Tibial nerve (tissue), 4 donors: ENCODE results near the gene PEF1. TPM values are rescaled to one million over a fixed set of nuclear protein-coding genes. Genes with fewer than 3 reads are reported as not detected.

ENCODE experiments used
- DNase-seq, 2 donors: peaks; one replicate each; pipeline ENCODE4 v3.0.0-alpha.2; 2019; ENCODE audit warnings: low spot score in 2 of 2
- H3K27ac ChIP-seq, 4 donors: fragments of 200-600 bp; sonication (generic) in 3 of 4; one replicate each; pipeline ENCODE4 v1.5.1; 2017 to 2019; ENCODE audit warnings: mild to moderate bottlenecking in 1 of 4
- H3K27me3 ChIP-seq, 2 donors: fragments of 200-600 bp; sonication (generic) in 1 of 2; one replicate each; pipeline versions ENCODE4 v1.5.1 to v1.6.0; 2017 to 2019
- H3K36me3 ChIP-seq, 3 donors: fragments of 200-600 bp; sonication (generic); one replicate each; pipeline ENCODE4 v1.5.1; 2018 to 2019
- H3K4me1 ChIP-seq, 4 donors: fragments of 200-600 bp; sonication (generic) in 3 of 4; one replicate each; pipeline ENCODE4 v1.5.1; 2017 to 2019
- H3K4me3 ChIP-seq, 4 donors: fragments of 200-600 bp; sonication (generic) in 3 of 4; one replicate each; pipeline ENCODE4 v1.5.1; 2017 to 2019; ENCODE audit warnings: mild to moderate bottlenecking in 1 of 4, moderate library complexity in 1 of 4
- H3K9me3 ChIP-seq, 4 donors: fragments of 200-600 bp; sonication (generic) in 3 of 4; one replicate each; pipeline ENCODE4 v1.5.1; 2017 to 2019
- CTCF ChIP-seq, 5 experiments: fragments of 200-600 bp in 3 of 5; fragments of 450-650 bp in 2 of 5; sonication (generic) in 3 of 5; IDR thresholded peaks; one replicate each; pipeline ENCODE4 v1.5.1; 2016 to 2019; ENCODE audit warnings: antibody characterized with exemption in 5 of 5, mild to moderate bottlenecking in 3 of 5, moderate library complexity in 2 of 5
- EP300 ChIP-seq, 2 donors: sonication (generic); formaldehyde crosslinking; IDR thresholded peaks; one replicate each; pipeline ENCODE4 v1.6.1; 2017; ENCODE audit warnings: antibody characterized with exemption in 2 of 2, mild to moderate bottlenecking in 1 of 2
- POLR2A ChIP-seq, 2 donors: fragments of 450-650 bp; IDR thresholded peaks; one replicate each; pipeline ENCODE4 v1.6.1; 2017; ENCODE audit warnings: antibody characterized with exemption in 2 of 2, mild to moderate bottlenecking in 2 of 2, moderate library complexity in 2 of 2
- WGBS, 2 donors: methylation state at CpG; one replicate each; pipeline ENCODE4 v1.1.5; 2018; 5-methylcytosine and 5-hydroxymethylcytosine counted together
- total RNA-seq, 4 donors: library from RNA; depleted of rRNA; stranded (reverse); fragments of >200 nt; gene quantifications; one replicate each; pipeline ENCODE4 v1.1.0, GENCODE V29; 2016

Gene PEF1
- total RNA-seq, 4 donors from 2014 or later: 62.5 to 108 (median 89.7) TPM

GRCh38 chr1:31662463-31662862 is 17.8 kb upstream of the PEF1 start:
- H3K4me3 ChIP-seq: no peak overlapping the region
- no peaks in the 10 kb centered on the region for H3K27me3 ChIP-seq
- no peak for DNase-seq
- peaks cover 0 to 45% (median 0%) of the 10 kb centered on the region in 3 donors for H3K36me3 ChIP-seq
- TF ChIP-seq EP300 (IDR thresholded peaks at IDR 0.05) (no peak), POLR2A (IDR thresholded peaks at IDR 0.05) (no peak), CTCF (IDR thresholded peaks at IDR 0.05) (no peak)
- peaks cover 0 to 58% (median 23%) of the 10 kb centered on the region in 4 donors for H3K4me1 ChIP-seq
- H3K9me3 ChIP-seq: no peaks in the 10 kb centered on the region
- WGBS, 2 donors: 85 to 89% methylated on average over 12 of the region's 12 CpGs
- peak overlapping the region in 1 of 4 donors; percentile 46 for H3K27ac ChIP-seq

GRCh38 chr1:31661856-31662255 is 17.2 kb upstream of the PEF1 start:
- TF ChIP-seq CTCF (IDR thresholded peaks at IDR 0.05) (no peak), POLR2A (IDR thresholded peaks at IDR 0.05) (no peak), EP300 (IDR thresholded peaks at IDR 0.05) (no peak)
- H3K4me3 ChIP-seq: no peak overlapping the region
- no peaks in the 10 kb centered on the region for H3K27me3 ChIP-seq
- H3K36me3 ChIP-seq: peaks cover 0 to 51% (median 0%) of the 10 kb centered on the region in 3 donors
- peak overlapping the region in 2 of 4 donors; percentile 28 to 46 for H3K27ac ChIP-seq
- WGBS, 2 donors: 86 to 90% methylated on average over 6 of the region's 6 CpGs
- H3K4me1 ChIP-seq: peaks cover 0 to 52% (median 18%) of the 10 kb centered on the region in 4 donors
- no peak for DNase-seq
- H3K9me3 ChIP-seq: no peaks in the 10 kb centered on the region

GRCh38 chr1:31660871-31661455 is 16.3 kb upstream of the PEF1 start:
- 66 to 81% methylated on average over 4 of the region's 4 CpGs for WGBS, 2 donors
- Histone ChIP-seq H3K4me1 (peaks cover 0 to 43% (median 9%) of the 10 kb centered on the region in 4 donors), H3K36me3 (peaks cover 0 to 57% (median 0%) of the 10 kb centered on the region in 3 donors), H3K27ac (peak overlapping the region in 2 of 4 donors; percentile 28 to 46), H3K27me3 (no peaks in the 10 kb centered on the region), H3K4me3 (no peak overlapping the region), H3K9me3 (no peaks in the 10 kb centered on the region)
- no peak for DNase-seq
- TF ChIP-seq CTCF (IDR thresholded peaks at IDR 0.05): no peak
- no peak for TF ChIP-seq EP300 (IDR thresholded peaks at IDR 0.05)
- TF ChIP-seq POLR2A (IDR thresholded peaks at IDR 0.05): no peak

- TF ChIP-seq CTCF (IDR thresholded peaks at IDR 0.05) (no peak), EP300 (IDR thresholded peaks at IDR 0.05) (no peak), POLR2A (IDR thresholded peaks at IDR 0.05) (no peak)
- Histone ChIP-seq H3K9me3 (no peaks in the 10 kb centered on the region), H3K36me3 (peaks cover 0 to 62% (median 0%) of the 10 kb centered on the region in 3 donors), H3K27ac (peak overlapping the region in 1 of 4 donors; percentile 46), H3K4me1 (peaks cover 0 to 32% (median 2%) of the 10 kb centered on the region in 4 donors), H3K4me3 (no peak overlapping the region), H3K27me3 (no peaks in the 10 kb centered on the region)
- DNase-seq: no peak
- WGBS, 2 donors: 81 to 87% methylated on average over 3 of the region's 3 CpGs
These were observed 15.2 kb upstream of the PEF1 start for GRCh38 chr1:31659889-31660288.

GRCh38 chr1:31658721-31659120 is 14.0 kb upstream of the PEF1 start:
- no peak for TF ChIP-seq CTCF (IDR thresholded peaks at IDR 0.05)
- TF ChIP-seq EP300 (IDR thresholded peaks at IDR 0.05): no peak
- TF ChIP-seq POLR2A (IDR thresholded peaks at IDR 0.05): no peak
- WGBS, 2 donors: 87 to 92% methylated on average over 3 of the region's 3 CpGs
- DNase-seq: no peak

More at GRCh38 chr1:31658721-31659120, 14.0 kb upstream of the PEF1 start:
- Histone ChIP-seq H3K27ac (no peak overlapping the region), H3K36me3 (peaks cover 0 to 73% (median 0%) of the 10 kb centered on the region in 3 donors), H3K4me3 (no peak overlapping the region), H3K9me3 (no peaks in the 10 kb centered on the region), H3K4me1 (peaks cover 0 to 21% (median 0%) of the 10 kb centered on the region in 4 donors), H3K27me3 (no peaks in the 10 kb centered on the region)
